Measurements from ENCODE around the gene ZNF691.
"Not testable (repeated sequence)": the region's sequence is repeated elsewhere in the genome, so short reads cannot be mapped to it uniquely, and the experiment has no call there.

Gene ZNF691

GRCh38 chr1:42861014-42861399 is 14.6 kb downstream of the ZNF691 start:
- DNase-seq = no peak

GRCh38 chr1:42866549-42866948 is 20.1 kb downstream of the ZNF691 start:
- DNase-seq = no peak

GRCh38 chr1:42868466-42868865 is 22.1 kb downstream of the ZNF691 start:
- not testable (repeated sequence) for DNase-seq

- DNase-seq = not testable (repeated sequence)
Observed at GRCh38 chr1:42869254-42869653, 22.8 kb downstream of the ZNF691 start.

- DNase-seq = not testable (repeated sequence)
Observed at GRCh38 chr1:42869751-42870150, 23.3 kb downstream of the ZNF691 start.

GRCh38 chr1:42873108-42873507 is 26.7 kb downstream of the ZNF691 start:
- DNase-seq = not testable (repeated sequence)

GRCh38 chr1:42873670-42874069 is 27.3 kb downstream of the ZNF691 start:
- no peak for DNase-seq

- no peak for DNase-seq
Observed at GRCh38 chr1:42876009-42876408, 29.6 kb downstream of the ZNF691 start.

GRCh38 chr1:42877380-42877779 is 31.0 kb downstream of the ZNF691 start:
- DNase-seq = no peak

- DNase-seq = no peak
Observed at GRCh38 chr1:42880384-42880783, 34.0 kb downstream of the ZNF691 start.

GRCh38 chr1:42886046-42886739 is 39.8 kb downstream of the ZNF691 start:
- no peak for DNase-seq

GRCh38 chr1:42886800-42887199 is 40.4 kb downstream of the ZNF691 start:
- peak; percentile 41 for DNase-seq

- no peak for DNase-seq
Observed at GRCh38 chr1:42887366-42887765, 41.0 kb downstream of the ZNF691 start.

GRCh38 chr1:42888013-42888633 is 41.7 kb downstream of the ZNF691 start:
- DNase-seq = no peak

GRCh38 chr1:42889264-42889663 is 42.9 kb downstream of the ZNF691 start:
- DNase-seq = no peak

- no peak for DNase-seq
Observed at GRCh38 chr1:42891465-42892138, 45.2 kb downstream of the ZNF691 start.

- DNase-seq = not testable (repeated sequence)
Observed at GRCh38 chr1:42899960-42900359, 53.5 kb downstream of the ZNF691 start.
